Measurements from ENCODE around the gene ABAT.

- TF ChIP-seq EZH2 (IDR thresholded peaks at IDR 0.05; ENCODE audit: insufficient read depth, poor library complexity, severe bottlenecking) (no peak), EZH2phosphoT487 (IDR thresholded peaks at IDR 0.05; ENCODE audit: insufficient read depth, low read depth) (no peak)
These were observed 55.4 kb downstream of the ABAT start for GRCh38 chr16:8729779-8730334.
